ENCODE results near the gene RAD51B.

GRCh38 chr14:68153275-68153674, 333.7 kb downstream of the RAD51B start:
- TF ChIP-seq CTCF (IDR thresholded peaks at IDR 0.05) (no peak), POLR2A (IDR thresholded peaks at IDR 0.05) (no peak)

Data from tibial nerve (tissue), 3 donors.